OCI-LY3 (cell line): ENCODE data around the gene PLEKHM1.

ENCODE experiments used
- EZH2phosphoT487 ChIP-seq: fragments of 200-600 bp; shearing (Covaris generic); IDR thresholded peaks from 2 replicates; pipeline ENCODE4 v1.6.1; 2018; ENCODE audit warnings: antibody characterized with exemption, mixed run types, low read depth
- TF ChIP-seq, protein P1 (sequence below): fragments of 200-600, 300-600 bp; sonication (generic); IDR thresholded peaks from 2 replicates; pipeline ENCODE4 v1.5.1; 2014; ENCODE audit warnings: antibody characterized with exemption, low read length, low read depth

DNA sequence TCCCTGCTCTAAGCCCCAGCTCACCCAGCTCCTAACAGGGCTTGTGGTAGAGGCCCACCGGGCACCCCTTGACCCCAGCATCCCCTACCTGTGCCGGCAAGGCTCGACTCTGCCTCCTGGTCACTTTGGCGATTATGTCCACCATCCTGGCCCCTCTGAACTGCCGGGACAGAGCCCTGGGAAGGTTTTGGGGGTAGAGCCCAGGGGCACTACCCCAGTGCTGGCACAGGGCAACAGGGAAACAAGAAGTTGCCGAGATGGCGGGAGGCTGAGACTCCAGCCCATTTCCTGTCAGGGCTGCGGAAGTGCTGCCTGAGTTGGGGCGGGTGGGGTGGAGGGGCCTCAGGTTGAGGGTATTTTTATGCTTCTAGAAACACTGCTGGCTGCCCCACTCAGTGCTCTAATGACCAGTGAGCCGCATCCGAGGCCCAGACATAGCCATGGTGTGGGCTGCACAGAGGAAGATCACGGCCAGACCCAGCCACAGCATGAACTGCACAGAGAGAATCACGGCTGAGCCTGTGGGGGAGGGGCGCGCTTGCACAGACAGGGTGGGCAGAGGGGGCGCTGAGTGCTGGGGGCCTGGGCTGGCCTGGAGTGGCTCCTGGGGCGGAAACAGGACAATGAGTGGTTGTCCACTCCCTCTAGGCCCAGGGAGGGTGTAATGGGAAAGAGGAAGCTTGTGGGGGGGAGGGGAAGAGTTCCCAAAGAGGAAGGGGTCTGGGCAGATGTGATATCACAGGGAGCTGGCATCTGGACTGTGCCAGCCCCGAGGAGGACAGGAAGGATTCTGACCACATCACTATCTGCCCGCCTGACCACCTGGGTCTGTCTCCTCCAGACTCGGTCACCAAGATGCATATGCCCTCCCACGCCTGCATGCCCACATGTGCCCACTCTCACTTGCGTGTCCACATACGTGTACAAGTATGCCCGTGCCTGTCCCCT is 80.1 kb downstream of the PLEKHM1 start:
- TF ChIP-seq, protein P1, sequence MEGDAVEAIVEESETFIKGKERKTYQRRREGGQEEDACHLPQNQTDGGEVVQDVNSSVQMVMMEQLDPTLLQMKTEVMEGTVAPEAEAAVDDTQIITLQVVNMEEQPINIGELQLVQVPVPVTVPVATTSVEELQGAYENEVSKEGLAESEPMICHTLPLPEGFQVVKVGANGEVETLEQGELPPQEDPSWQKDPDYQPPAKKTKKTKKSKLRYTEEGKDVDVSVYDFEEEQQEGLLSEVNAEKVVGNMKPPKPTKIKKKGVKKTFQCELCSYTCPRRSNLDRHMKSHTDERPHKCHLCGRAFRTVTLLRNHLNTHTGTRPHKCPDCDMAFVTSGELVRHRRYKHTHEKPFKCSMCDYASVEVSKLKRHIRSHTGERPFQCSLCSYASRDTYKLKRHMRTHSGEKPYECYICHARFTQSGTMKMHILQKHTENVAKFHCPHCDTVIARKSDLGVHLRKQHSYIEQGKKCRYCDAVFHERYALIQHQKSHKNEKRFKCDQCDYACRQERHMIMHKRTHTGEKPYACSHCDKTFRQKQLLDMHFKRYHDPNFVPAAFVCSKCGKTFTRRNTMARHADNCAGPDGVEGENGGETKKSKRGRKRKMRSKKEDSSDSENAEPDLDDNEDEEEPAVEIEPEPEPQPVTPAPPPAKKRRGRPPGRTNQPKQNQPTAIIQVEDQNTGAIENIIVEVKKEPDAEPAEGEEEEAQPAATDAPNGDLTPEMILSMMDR = no peak
- no peak for TF ChIP-seq EZH2phosphoT487
